ENCODE measurements around the gene ITGB1BP1. TPM values are rescaled to one million over a fixed set of nuclear protein-coding genes. Genes with fewer than 3 reads are reported as not detected.

Gene ITGB1BP1
- total and polyA plus RNA-seq, 9 of the 15 experiments (the other 6 are each of a cell fraction or from before 2014, with no cell fraction given), result 37.8 to 95.3 (median 50.4) TPM

DNA sequence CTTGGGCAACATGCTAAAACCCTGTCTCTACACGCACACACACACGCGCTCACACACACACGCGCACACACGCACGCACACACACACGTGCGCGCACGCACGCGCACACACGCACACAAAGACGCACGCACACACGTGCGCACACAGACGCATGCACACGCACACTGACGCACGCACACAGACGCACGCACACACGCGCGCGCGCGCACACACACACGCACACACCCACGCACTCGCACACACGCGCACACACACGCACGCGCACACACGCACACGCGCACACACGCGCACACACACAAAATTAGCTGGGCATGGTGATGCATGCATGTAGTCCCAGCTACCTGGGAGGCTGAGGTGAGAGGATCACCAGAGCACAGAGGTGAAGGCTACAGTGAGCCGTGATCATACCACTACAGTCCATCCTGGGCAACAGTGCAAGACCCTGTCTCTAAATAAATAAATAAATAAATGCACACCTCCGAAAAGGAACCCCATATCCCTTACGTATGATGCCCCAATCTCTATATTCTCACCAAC lies 42.9 kb upstream of the ITGB1BP1 start (continued):
- no peak for TF ChIP-seq MAZ (CRISPR knock-in tag; conservative IDR thresholded peaks at IDR 0.05 in 1 of 2, IDR thresholded peaks at IDR 0.05 in 1 of 2)
- peak; percentile 38; the same call in 1 of the 2 replicates for TF ChIP-seq POLR2G (IDR thresholded peaks at IDR 0.05; ENCODE audit: low read depth, low read length)
- no peak for TF ChIP-seq RBM39 (optimal IDR thresholded peaks at IDR 0.05; ENCODE audit: low read depth, low read length)

DNA sequence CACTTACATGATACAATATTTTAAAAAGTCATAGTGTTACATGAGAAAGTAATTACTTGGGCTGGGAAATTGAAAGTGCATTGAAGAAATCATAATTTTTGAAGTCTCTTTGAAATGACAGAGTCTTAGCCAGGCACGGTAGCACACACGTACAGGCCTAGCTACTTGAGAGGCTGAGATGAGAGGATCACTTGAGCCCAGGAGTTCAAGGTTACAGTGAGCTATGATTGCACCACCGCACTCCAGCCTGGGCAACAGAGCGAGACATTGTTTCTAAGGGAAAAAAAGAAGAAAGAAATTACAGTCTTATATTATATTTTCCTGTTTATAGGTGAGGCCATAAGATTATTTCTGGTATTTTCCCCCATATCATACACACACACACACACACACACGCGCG lies 41.8 kb upstream of the ITGB1BP1 start:
- Histone ChIP-seq H2AFZ (ENCODE audit: low read depth, low read length) (no peak overlapping the region), H3K4me1 (replicated peaks in 1 of 2; ENCODE audit: control insufficient read depth in 2 of 2, insufficient read depth in 2 of 2, low read length in 2 of 2) (peaks cover 0 to 4% of the 10 kb centered on the region in 2 experiments; a peak in 1 of 5 replicates), H3K9ac (ENCODE audit: insufficient read depth in 1 of 2, low read depth in 2 of 2, low read length in 2 of 2) (no peak overlapping the region), H3K9me1 (ENCODE audit: control insufficient read depth, insufficient read depth, low read length) (no peaks in the 10 kb centered on the region), H3K27me3 (ENCODE audit: control insufficient read depth in 2 of 2, insufficient read depth in 2 of 2, low read length in 2 of 2) (no peaks in the 10 kb centered on the region), H3K36me3 (ENCODE audit: control insufficient read depth, insufficient read depth, low read length) (peaks cover 70% of the 10 kb centered on the region), H3K9me3 (replicated peaks; ENCODE audit: control insufficient read depth, insufficient read depth, low read depth, low read length) (no peaks in the 10 kb centered on the region), H3K4me2 (ENCODE audit: insufficient read depth, low read length) (no peak overlapping the region), H3K4me3 (no peak overlapping the region), H4K20me1 (replicated peaks; ENCODE audit: control insufficient read depth, insufficient read depth, low read length) (no peaks in the 10 kb centered on the region), H3K27ac (ENCODE audit: extremely low read depth, low read depth, low read length) (no peak overlapping the region), H3K79me2 (ENCODE audit: control insufficient read depth, insufficient read depth, low read length) (no peaks in the 10 kb centered on the region)
- DNase-seq (ENCODE audit: extremely low read depth in 1 of 4, low spot score in 3 of 4) (no peak), ATAC-seq (no peak), FAIRE-seq (no peak)
- in situ Hi-C loops (cut with MboI), result no loop called here
- TF ChIP-seq, protein P1, sequence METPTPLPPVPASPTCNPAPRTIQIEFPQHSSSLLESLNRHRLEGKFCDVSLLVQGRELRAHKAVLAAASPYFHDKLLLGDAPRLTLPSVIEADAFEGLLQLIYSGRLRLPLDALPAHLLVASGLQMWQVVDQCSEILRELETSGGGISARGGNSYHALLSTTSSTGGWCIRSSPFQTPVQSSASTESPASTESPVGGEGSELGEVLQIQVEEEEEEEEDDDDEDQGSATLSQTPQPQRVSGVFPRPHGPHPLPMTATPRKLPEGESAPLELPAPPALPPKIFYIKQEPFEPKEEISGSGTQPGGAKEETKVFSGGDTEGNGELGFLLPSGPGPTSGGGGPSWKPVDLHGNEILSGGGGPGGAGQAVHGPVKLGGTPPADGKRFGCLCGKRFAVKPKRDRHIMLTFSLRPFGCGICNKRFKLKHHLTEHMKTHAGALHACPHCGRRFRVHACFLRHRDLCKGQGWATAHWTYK (CRISPR knock-in tag; IDR thresholded peaks at IDR 0.05), result no peak
- TF ChIP-seq, protein P2, sequence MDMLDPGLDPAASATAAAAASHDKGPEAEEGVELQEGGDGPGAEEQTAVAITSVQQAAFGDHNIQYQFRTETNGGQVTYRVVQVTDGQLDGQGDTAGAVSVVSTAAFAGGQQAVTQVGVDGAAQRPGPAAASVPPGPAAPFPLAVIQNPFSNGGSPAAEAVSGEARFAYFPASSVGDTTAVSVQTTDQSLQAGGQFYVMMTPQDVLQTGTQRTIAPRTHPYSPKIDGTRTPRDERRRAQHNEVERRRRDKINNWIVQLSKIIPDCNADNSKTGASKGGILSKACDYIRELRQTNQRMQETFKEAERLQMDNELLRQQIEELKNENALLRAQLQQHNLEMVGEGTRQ (CRISPR knock-in tag; IDR thresholded peaks at IDR 0.05), result no peak
- TF ChIP-seq CSDE1 (IDR thresholded peaks at IDR 0.05) (no peak), ZNF717 (CRISPR knock-in tag; IDR thresholded peaks at IDR 0.05) (no peak), HSF4 (CRISPR knock-in tag; IDR thresholded peaks at IDR 0.05; ENCODE audit: borderline replicate concordance) (no peak), NR4A1 (CRISPR knock-in tag; IDR thresholded peaks at IDR 0.05) (no peak), NR4A1 (tag; IDR thresholded peaks at IDR 0.05) (no peak), HNRNPUL1 (IDR thresholded peaks at IDR 0.05; ENCODE audit: low read length) (no peak), MBD2 (IDR thresholded peaks at IDR 0.05; ENCODE audit: borderline replicate concordance, low read depth) (no peak), STAT5B (CRISPR knock-in tag; IDR thresholded peaks at IDR 0.05) (no peak), KLF13 (tag; IDR thresholded peaks at IDR 0.05; ENCODE audit: borderline replicate concordance, low read depth) (no peak), SRSF1 (IDR thresholded peaks at IDR 0.05; ENCODE audit: low read depth, low read length) (no peak), CBFB (CRISPR knock-in tag; IDR thresholded peaks at IDR 0.05) (no peak), ETS2 (tag; IDR thresholded peaks at IDR 0.05; ENCODE audit: borderline replicate concordance, poor library complexity, severe bottlenecking) (no peak), NEUROD1 (IDR thresholded peaks at IDR 0.05; ENCODE audit: borderline replicate concordance, low read depth, low read length, partially characterized antibody) (no peak), SMARCA4 (IDR thresholded peaks at IDR 0.05) (no peak)
- ChIA-PET POLR2A (no interaction called here), CTCF (ENCODE audit: low intra/inter-chr PET ratio) (no interaction called here)
- intact Hi-C loops (cut with micrococcal nuclease), result no loop called here
- BruUV-seq (replicated peaks), result no TSS peak
- 97% methylated on average over 7 of the region's 7 CpGs for WGBS (ENCODE audit: insufficient coverage, low coverage, missing lambda C conversion rate)
